Kidney capillary endothelial cell (primary cell): ENCODE data around the gene PRDM4.
"Not testable (repeated sequence)": the region's sequence is repeated elsewhere in the genome, so short reads cannot be mapped to it uniquely, and the experiment has no call there.

Experiments used
- DNase-seq: peaks from one replicate; pipeline ENCODE4 v3.0.0-alpha.2; 2018; ENCODE audit warnings: low spot score

The PRDM4 gene

DNA sequence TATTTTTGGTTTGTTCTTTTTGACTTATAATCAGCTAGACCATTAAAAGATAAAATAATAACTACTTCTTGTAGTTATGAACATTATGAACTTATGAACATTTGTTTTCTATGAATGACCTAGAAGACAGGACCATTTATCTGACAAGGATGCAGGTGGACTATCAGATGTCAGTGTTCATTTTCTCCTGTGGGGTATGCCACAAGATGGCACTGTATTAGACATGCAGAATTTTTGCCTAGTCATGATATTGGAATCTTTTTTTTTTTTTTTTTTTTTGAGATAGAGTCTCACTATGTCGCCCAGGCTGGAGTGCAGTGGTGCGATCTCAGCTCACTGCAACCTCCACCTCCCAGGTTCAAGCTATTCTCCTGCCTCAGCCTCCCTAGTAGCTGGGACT is 65.2 kb downstream of the PRDM4 start:
- not testable (repeated sequence) for DNase-seq

DNA sequence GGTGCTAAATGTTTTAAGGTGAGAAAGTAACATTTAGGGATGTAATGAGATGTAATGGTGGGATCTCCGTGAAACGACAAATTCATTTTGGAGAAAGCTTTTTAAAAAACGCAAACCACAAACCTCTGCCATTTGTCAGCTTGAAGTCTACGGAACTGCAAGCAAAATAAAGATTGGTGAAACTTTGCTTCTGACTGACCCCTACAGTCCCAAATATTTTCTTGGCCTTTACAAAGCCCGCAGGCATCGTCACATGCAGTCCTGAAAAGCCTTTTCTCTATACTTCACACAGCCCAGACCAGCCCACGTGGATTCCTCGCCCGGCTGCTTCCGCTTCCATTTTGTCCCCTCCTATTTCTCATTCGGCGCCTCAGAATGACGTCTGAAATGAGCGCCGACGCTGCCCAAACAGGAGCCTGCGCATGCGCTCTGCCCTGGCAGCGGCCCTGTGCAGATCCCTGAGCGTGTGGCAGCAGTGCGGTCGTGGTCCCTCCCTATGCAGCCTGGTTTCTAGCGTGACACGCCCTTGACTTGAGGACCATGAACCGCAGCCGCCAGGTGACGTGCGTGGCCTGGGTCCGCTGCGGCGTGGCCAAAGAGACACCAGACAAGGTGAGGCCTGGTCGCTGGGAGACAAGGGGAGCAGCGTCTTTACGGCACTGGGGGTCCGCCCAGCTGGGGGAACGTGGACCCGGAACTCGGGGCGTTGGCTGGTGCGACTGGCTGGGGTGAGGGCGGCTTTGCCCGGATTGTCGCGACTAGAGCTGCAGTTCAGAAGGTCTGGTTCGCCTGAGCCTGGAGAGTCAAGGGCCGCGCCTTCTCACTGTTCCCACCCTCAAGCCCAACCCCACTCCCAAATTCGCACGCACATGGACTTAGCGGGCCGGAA is 75.3 kb downstream of the PRDM4 start, which contains the start of gene PWP1:
Gene PWP1, plus strand, starts transcription at position 440 of the 889 bp plus-strand sequence. Its CDS starts 101 bp downstream, at position 541.
- peak; percentile 97 for DNase-seq

DNA sequence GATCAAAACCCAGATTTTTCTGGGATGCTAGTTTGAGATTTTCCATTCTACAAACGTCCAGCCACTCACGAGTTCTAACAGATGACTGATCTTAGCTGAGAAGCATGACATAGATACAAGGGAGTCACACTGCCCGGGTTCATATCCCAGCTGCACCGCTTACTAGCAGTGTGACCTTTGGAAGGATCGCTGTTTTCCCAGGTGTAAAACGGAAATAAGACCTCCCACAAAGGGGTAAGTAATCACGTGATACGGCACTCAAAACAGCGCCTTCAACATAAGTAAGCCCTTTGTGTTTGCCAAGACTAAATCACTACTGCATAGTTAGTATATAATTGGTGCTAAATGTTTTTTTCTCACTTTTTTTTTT is 76.0 kb downstream of the PRDM4 start:
- peak; percentile 7 for DNase-seq

DNA sequence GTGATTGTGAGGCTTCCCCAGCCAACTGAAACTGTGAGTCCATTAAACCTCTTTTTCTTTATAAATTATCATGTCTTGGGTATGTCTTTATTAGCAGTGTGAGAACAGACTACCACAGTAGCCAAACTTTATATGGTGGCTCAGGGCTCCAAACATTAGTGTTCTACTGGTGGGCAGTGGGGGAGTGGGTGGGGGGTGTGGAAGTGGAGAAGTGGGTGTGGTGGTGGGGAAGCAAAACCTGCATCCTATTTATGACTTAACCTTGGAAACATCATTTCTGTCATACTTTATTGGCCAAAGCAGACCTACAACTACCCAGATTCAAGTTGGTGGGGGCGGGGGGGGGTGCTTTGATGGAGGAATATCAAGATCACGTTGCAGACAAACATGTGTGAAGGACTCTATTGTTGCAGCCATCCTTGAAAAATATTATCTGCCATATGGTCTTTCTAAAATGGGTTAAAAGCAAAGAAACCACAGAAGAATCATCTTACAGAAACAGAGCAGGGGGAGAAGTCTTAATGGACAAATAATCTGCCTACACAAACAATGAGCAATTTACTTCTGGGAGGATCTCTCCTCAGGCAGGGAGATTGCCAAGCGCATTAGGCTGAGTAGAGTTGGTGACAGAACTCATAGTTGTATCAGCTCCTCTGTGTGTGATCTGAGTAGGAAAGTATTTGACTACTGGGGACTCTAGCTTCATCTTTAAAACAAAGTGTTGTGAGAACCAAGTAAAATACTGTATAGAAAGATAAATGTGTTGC is 76.7 kb downstream of the PRDM4 start:
- DNase-seq: no peak
